Nephron progenitor cell (in vitro differentiated cells): Measurements from ENCODE around the gene EBF4.

Experiments
- DNase-seq: peaks from one replicate; pipeline ENCODE4 v3.0.0; 2021
- H3K27ac Mint-ChIP-seq: 2 replicates; pipeline ENCODE4 v1.8.0; 2021; ENCODE audit warnings: mild to moderate bottlenecking, moderate library complexity, mixed read lengths
- H3K27me3 Mint-ChIP-seq: 2 replicates; pipeline ENCODE4 v1.8.0; 2021; ENCODE audit warnings: mild to moderate bottlenecking, low read depth, mixed read lengths; ENCODE audit not compliant: poor library complexity
- H3K36me3 Mint-ChIP-seq: 2 replicates; pipeline ENCODE4 v1.8.0; 2021; ENCODE audit warnings: low read depth, mixed read lengths
- H3K4me1 Mint-ChIP-seq: 2 replicates; pipeline ENCODE4 v1.8.0; 2021; ENCODE audit warnings: mixed read lengths
- H3K4me3 Mint-ChIP-seq: 2 replicates; pipeline ENCODE4 v1.8.0; 2021; ENCODE audit warnings: mild to moderate bottlenecking, moderate library complexity, mixed read lengths
- H3K9me3 Mint-ChIP-seq: 2 replicates; pipeline ENCODE4 v1.8.0; 2021; ENCODE audit warnings: mild to moderate bottlenecking, moderate library complexity, mixed read lengths
- TF ChIP-seq, protein P1 (sequence below): fragments of 200-600 bp; sonication (generic); IDR thresholded peaks from 2 replicates; pipeline ENCODE4 v1.5.0; 2021; ENCODE audit warnings: antibody characterized with exemption

EBF4 gene

DNA sequence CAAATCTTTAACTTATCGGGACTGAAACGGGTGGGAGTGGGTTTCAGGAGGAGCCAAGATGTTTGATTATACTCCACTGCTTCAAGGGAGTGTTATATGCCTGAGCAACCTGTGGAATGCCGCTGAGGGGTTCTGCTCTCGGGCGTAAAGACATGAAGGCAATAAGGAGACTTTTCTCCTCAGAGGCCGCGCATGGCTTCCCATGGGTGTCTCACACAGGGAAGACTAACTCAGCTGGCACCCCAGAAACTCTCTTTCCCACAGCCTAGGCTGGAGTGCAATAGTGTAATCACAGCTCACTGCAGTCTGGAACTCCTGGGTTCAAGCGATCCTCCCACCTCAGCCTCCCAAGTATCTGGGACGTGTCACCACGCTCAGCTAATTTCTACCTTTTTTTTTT, 117.1 kb downstream of the EBF4 start:
- DNase-seq, result peak; percentile 27
- Mint-ChIP-seq H3K4me1 (peaks cover 30% of the 10 kb centered on the region), H3K4me3 (no peak overlapping the region), H3K36me3 (peaks cover 23% of the 10 kb centered on the region), H3K27ac (no peak overlapping the region), H3K9me3 (peaks cover 60% of the 10 kb centered on the region), H3K27me3 (peaks cover 45% of the 10 kb centered on the region)
- TF ChIP-seq, protein P1, sequence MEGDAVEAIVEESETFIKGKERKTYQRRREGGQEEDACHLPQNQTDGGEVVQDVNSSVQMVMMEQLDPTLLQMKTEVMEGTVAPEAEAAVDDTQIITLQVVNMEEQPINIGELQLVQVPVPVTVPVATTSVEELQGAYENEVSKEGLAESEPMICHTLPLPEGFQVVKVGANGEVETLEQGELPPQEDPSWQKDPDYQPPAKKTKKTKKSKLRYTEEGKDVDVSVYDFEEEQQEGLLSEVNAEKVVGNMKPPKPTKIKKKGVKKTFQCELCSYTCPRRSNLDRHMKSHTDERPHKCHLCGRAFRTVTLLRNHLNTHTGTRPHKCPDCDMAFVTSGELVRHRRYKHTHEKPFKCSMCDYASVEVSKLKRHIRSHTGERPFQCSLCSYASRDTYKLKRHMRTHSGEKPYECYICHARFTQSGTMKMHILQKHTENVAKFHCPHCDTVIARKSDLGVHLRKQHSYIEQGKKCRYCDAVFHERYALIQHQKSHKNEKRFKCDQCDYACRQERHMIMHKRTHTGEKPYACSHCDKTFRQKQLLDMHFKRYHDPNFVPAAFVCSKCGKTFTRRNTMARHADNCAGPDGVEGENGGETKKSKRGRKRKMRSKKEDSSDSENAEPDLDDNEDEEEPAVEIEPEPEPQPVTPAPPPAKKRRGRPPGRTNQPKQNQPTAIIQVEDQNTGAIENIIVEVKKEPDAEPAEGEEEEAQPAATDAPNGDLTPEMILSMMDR, result no peak
